Pancreas (tissue), 10 donors: Measurements from ENCODE around the gene BAD. TPM values are rescaled to one million over a fixed set of nuclear protein-coding genes. Genes with fewer than 3 reads are reported as not detected.

Experiments
- ATAC-seq, 4 donors: fragments of 200-7000 bp; cut with Tn5 transposase; one replicate each; pipeline versions ENCODE4 v1.8.0 to v1.9.1; 2020; ENCODE audit warnings: mild to moderate bottlenecking in 4 of 4, moderate library complexity in 4 of 4
- DNase-seq, 6 donors: peaks; one replicate each; pipeline ENCODE4 v3.0.0-alpha.2; 2020
- FAIRE-seq: peaks from 2 replicates; lab custom pipeline; 2012; peaks lifted over from hg19 to GRCh38; lab: Jason Lieb, UNC
- H3K27ac ChIP-seq, 4 donors: fragments of 200-600 bp; sonication (generic); 1 replicate in 3 of 4; 2 replicates in 1 of 4; pipeline versions ENCODE4 v1.5.0 to v1.8.0; 2020
- H3K27me3 ChIP-seq, 4 donors: fragments of 200-600 bp; one replicate each; pipeline ENCODE4 v1.8.0; 2021
- H3K36me3 ChIP-seq, 3 donors: fragments of 200-600 bp; sonication (generic) in 1 of 3; one replicate each; pipeline versions ENCODE4 v1.5.0 to v1.8.0; 2020 to 2021
- H3K4me1 ChIP-seq, 3 donors: fragments of 200-600 bp; one replicate each; pipeline ENCODE4 v1.8.0; 2021
- H3K4me3 ChIP-seq, 4 donors: fragments of 200-600 bp; sonication (generic) in 2 of 4; one replicate each; pipeline versions ENCODE4 v1.5.0 to v1.8.0; 2020 to 2021
- H3K9me3 ChIP-seq, 4 donors: fragments of 200-600 bp; one replicate each; pipeline ENCODE4 v1.8.0; 2021
- CTCF ChIP-seq, 4 donors: fragments of 200-600 bp; sonication (generic) in 3 of 4; IDR thresholded peaks; one replicate each; pipeline versions ENCODE4 v1.5.0 to v1.8.0; 2021; ENCODE audit warnings: antibody characterized with exemption in 4 of 4
- WGBS, 2 donors: extraction: QIAGEN DNeasy Blood & Tissue Kit; methylation state at CpG; one replicate each; pipeline ENCODE4 v1.1.7; 2013; 5-methylcytosine and 5-hydroxymethylcytosine counted together
- intact Hi-C, 3 donors: fragments of 100-400 bp; cut with DNase I; formaldehyde crosslinking; loops; one replicate each; pipeline versions ENCODE4 v1.11.1 to v1.14.2; 2022
- polyA plus RNA-seq, 2 donors: library from polyadenylated mRNA; stranded (reverse); fragments of 200-250 nt; gene quantifications; one replicate each; pipeline ENCODE4 v1.2.3, GENCODE V29; 2013
- total RNA-seq, 6 donors: library from RNA; stranded (reverse); fragmentation: NEBNext Ultra II Directional in 4 of 6; extraction: Animal tissue kit (Norgen Biotek cat#: 25700) in 4 of 6; gene quantifications; one replicate each; pipeline versions ENCODE4 v1.2.1 to v1.2.4, GENCODE V29; 2021 to 2023
- donor health status: healthy with polysubstance abuse.
- donor health status: DM: no; HTN: no; CAD: no; lungs with moderate emphysema.
- donor health status: DM: no; HTN: no; CAD: no.
- donor health status: control.
- donor health status: control.
- donor health status: Bipolar disorder and iron deficiency.
- donor health status: DM: yes; HTN: yes; CAD: no.
- donor health status: DM: no; HTN: no; CAD: no.
- donor health status: DM: no; HTN: no; CAD: no.
- donor health status: DM: yes; HTN: yes; CAD: no.

BAD gene
- total and polyA plus RNA-seq, 8 donors, result 21.5 to 66.3 (median 24.5) TPM

GRCh38 chr11:64251016-64251752 lies 33.3 kb downstream of the BAD start, which contains the start of gene PLCB3:
PLCB3 (plus strand) TSS chr11:64251530; CDS start chr11:64251650, 120 bp downstream.
- H3K27ac ChIP-seq, result no peak within 1 kb of the TSS
- H3K4me3 ChIP-seq, result peak within 1 kb of the TSS; percentile 56 to 90 (median 78)
- FAIRE-seq (no peak), DNase-seq (peak in 5 of 6 donors; percentile 38 to 93 (median 73)), ATAC-seq (peak; percentile 47 to 72 (median 70))
- H3K36me3 ChIP-seq, result peaks cover 0 to 3% (median 0%) of the 10 kb centered on the region in 3 donors
- intact Hi-C loops, result no loop called here
- H3K9me3 ChIP-seq, result no peaks in the 10 kb centered on the region
- TF ChIP-seq CTCF (IDR thresholded peaks at IDR 0.05), result peak; percentile 55 to 75 (median 74)
- no peaks in the 10 kb centered on the region for H3K27me3 ChIP-seq
- H3K4me1 ChIP-seq, result peaks cover 0 to 8% (median 4%) of the 10 kb centered on the region in 3 donors
- 1% methylated on average over 50 to 75 of the region's 75 CpGs for WGBS, 2 donors

- H3K27me3 ChIP-seq, result no peaks in the 10 kb centered on the region
- no peak for ATAC-seq
- no peak for DNase-seq
- FAIRE-seq, result no peak
- no peaks in the 10 kb centered on the region for H3K36me3 ChIP-seq
- intact Hi-C loops, result no loop called here
- peak overlapping the region in 3 of 4 donors; percentile 20 to 90 (median 56) for H3K4me3 ChIP-seq
- no peak for TF ChIP-seq CTCF (IDR thresholded peaks at IDR 0.05)
- no peak overlapping the region for H3K27ac ChIP-seq
- H3K4me1 ChIP-seq, result peaks cover 0 to 8% (median 4%) of the 10 kb centered on the region in 3 donors
- H3K9me3 ChIP-seq, result no peaks in the 10 kb centered on the region
- WGBS, 2 donors, result 25 to 27% methylated on average over 12 to 13 of the region's 13 CpGs
Measured at GRCh38 chr11:64250415-64251015, 34.0 kb downstream of the BAD start.

- Histone ChIP-seq H3K27ac (no peak overlapping the region), H3K36me3 (no peaks in the 10 kb centered on the region), H3K4me3 (no peak overlapping the region), H3K9me3 (no peaks in the 10 kb centered on the region), H3K4me1 (peaks cover 0 to 8% (median 4%) of the 10 kb centered on the region in 3 donors), H3K27me3 (no peaks in the 10 kb centered on the region)
- DNase-seq, result no peak
- no peak for FAIRE-seq
- no peak for ATAC-seq
- intact Hi-C loops, result no loop called here
- TF ChIP-seq CTCF (IDR thresholded peaks at IDR 0.05), result no peak
- WGBS, 2 donors, result 86 to 92% methylated on average over 8 of the region's 8 CpGs
Measured at GRCh38 chr11:64249563-64250414, 34.7 kb downstream of the BAD start.

- Histone ChIP-seq H3K4me3 (no peak overlapping the region), H3K4me1 (peaks cover 0 to 9% (median 4%) of the 10 kb centered on the region in 3 donors), H3K27ac (no peak overlapping the region), H3K36me3 (no peaks in the 10 kb centered on the region), H3K9me3 (no peaks in the 10 kb centered on the region), H3K27me3 (no peaks in the 10 kb centered on the region)
- TF ChIP-seq CTCF (IDR thresholded peaks at IDR 0.05), result no peak
- intact Hi-C loops, result no loop called here
- ATAC-seq (no peak), FAIRE-seq (no peak), DNase-seq (no peak)
- 90 to 91% methylated on average over 4 of the region's 4 CpGs for WGBS, 2 donors
Measured at GRCh38 chr11:64249038-64249437, 35.4 kb downstream of the BAD start.
